HG02970 (cell line): ENCODE measurements around the gene EVL.
"Not testable (repeated sequence)": the region's sequence is repeated elsewhere in the genome, so short reads cannot be mapped to it uniquely, and the experiment has no call there.

ENCODE experiments used
- ATAC-seq: cut with Tn5 transposase; IDR thresholded peaks from one replicate; pipeline ENCODE4 v1.9.1; 2021; ENCODE audit warnings: mild to moderate bottlenecking, moderate library complexity, moderate number of reproducible peaks; ENCODE audit not compliant: unreplicated experiment, low FRiP score

Gene EVL

DNA sequence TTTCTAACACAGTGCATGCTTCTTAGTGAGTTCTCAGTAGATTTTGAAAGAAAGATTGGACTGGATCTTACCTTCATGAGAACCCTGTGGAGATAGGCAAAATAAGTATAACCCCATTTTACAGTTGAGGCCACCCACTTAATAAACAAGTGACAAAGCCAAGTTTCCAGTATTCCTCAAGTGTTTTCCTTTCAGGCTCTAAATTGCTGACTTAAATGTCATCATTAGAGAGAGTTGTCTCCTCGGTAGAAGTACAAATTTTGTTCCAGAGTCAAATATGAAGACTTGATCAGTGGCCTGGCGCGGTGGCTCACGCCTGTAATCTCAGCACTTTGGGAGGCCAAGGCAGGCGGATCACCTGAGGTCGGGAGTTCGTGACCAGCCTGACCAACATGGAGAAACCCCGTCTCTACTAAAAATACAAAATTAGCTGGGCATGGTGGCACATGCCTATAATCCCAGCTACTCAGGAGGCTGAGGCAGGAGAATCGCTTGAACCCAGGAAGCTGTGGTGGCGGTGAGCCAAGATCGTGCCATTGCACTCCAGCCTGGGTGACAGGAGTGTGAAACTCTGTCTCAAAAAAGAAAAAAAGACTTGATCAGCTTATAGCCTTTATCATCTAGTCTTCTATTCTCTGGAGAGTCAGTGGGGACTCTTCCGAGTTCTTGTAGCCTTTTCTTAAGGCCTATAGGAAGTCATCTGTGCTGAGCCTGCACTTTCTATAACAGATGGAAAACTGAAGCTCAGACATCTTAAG lies 708 bp upstream of the EVL start:
- not testable (repeated sequence) for ATAC-seq

DNA sequence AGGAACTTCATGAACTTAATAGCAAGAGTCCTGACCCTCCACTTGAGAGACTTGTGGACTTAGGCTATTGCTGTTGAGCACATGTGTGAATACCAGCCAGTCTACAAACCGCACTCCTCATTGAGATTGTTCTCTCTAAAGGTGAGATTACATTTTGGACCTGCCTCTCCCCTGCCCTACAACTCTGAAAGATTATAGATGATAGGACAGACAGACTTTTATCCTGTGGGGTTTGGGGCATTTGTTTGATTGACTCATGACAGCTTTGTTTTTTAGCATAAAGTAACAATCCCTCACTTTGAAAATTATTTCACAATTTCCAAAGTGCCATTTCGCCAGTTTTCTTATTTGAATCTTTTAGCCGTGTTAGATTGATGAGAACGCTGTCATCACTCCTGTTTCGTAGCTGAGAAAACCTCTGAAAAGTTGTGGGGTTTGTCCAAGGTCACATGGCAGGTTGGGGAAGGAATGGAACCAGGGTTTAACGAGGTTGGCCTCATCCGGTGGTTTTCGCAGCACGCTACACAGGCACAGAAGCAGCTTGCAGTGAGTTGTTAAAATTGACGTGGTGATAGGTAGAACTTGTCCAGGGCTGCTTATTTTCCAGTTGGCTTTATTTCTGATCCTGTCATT lies 836 bp downstream of the EVL start:
- ATAC-seq = no peak

DNA sequence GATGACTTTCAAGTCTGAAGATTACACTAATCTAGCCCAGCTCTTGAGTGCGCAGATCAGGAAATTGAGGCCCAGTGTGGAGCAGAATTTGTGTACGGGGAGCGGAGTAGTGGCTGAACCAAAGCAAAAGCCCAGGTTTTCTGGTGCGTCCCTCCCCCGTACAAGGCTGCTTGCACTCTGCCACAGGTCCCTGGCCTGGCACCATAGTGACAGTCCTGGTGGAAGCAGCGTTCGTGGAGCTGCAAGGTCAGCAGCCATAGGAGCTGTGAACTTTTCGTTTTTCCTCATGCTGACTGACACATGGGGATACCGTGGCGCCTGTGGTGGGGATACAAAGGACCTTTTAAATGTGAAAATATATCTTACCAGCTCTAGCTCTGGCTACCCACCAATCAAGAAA lies 1.7 kb downstream of the EVL start:
- ATAC-seq = no peak

DNA sequence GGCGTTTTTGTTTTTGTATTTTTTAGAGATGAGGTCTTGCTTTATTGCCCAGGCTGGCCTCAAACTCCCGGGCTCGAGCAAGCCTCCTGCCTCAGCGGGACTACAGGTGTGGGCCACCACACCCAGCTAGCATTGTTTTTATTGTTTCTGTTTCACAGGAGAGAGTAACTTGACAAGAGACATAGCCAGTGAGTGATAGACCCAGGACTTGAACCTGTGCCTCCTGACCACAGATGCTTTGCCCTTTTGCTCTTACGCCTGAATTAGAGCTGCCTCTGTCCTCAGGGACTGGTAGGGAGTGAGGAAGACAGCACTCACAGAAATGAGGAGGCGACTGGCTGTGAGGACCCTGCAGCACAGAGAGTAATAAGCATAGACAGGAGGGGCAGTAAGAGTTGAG lies 2.3 kb downstream of the EVL start:
- ATAC-seq = no peak

DNA sequence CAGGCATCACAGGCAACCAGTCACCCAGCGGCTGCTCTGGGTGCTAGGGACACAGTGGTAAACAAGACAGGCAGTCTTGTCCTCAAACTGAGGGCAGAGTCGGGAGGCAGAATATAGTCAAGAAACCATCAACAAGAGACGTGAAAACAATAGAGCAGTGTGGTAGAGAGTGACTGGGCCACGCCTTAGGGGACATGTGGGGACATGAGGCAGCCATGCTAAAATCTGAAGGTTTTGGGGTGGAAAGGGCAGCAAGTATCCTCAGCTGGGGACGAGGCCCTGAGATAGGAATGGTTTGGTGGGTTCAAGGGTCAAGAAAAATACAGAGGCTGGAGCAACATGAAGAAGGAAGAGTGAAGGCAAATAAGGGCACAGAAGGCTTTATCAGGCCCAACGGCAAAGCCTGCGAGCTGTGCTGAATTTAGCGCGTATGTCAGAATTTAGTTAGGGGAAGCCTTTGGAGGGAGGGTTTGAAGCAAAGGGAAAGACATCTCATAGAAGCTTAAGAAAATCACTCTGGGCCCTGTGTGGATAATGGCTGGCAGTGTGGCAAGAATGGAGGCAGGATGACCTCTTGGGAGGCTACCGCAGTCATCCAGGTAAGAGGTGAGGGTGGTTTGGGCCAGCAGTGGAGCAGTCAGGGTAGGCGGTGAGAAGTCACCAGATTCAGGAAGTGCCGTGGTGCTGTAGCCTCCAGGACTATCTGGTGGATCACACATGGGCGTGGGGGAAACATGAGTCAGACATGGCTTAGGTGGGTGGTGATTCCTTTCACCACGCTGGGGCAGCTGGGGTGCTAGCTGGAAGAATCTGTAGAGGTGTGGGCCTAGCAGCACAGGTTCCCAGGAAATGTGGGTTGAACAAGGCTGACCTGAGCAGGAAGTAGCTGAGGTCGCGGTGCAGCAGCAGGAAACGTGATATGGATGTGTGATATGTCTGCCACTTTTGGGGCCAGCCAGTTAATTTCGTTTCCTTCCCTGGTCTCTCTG lies 3.0 kb downstream of the EVL start:
- no peak for ATAC-seq

DNA sequence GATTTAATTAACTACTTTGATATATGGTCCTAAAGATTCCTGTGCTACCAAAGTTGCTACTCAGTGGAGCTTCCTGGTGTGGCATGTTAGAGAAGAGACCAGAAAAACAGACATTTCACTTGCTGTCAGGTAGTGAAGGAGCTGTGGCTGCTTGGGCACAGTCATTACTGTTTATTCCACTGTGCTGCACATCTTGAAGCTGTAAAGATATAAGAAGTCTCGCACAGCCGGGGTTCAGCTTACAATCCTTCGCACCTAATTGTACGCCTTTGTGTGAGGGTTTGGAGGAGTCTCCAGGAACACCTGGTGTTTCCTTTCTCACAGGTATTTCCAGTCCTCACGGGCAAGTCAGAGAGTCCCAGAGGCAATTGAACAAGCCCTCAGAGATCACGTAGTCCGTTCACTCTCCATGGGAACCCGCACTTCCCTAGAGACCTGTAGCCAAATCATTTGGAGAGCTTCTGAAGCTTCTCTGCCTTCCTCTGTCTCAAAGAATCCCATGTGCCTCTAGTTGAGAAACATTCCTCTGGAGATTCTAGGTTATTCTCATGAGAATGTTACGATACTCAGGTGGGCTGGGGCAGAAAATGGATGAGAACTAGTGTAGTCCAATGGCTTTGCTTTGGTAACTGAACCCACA lies 4.1 kb downstream of the EVL start:
- no peak for ATAC-seq

DNA sequence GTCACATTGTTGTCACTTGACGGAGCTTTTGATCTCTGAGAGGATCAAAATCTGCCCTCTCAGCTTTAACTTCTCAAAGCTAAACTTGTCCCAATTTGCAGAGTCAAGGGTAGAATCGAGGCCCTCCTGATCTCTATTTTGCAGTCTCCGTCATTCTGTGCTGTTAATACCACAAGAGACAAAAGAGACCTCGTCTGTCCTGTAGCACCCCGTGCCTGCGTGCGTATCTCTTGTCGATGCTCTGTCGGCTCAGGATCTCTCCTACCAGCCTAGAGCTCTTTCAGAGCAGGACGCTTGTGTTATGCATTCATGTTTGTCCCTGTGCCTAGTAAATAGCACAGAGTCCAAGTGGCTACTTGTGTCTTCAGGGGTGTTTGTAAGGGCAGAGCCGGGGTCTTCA lies 5.1 kb downstream of the EVL start:
- no peak for ATAC-seq

DNA sequence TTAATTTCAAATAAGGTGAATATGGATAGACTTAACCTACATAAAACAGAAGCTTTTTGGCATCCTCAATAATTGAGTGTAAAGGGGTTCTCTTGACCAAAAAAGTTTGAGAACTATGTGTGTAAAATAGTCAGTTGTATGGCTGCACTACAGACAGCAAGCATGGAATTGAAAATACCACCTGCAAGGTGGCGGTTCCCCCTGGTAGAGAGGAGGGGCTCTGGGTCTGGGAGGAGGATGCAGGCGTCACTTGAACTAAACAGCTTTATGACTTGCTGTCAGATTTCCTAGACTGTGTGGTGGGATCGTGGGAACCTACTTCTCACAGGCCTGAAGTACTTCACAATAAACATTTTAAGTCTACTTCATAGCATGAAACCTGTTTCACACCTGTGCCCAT lies 6.3 kb downstream of the EVL start:
- no peak for ATAC-seq

DNA sequence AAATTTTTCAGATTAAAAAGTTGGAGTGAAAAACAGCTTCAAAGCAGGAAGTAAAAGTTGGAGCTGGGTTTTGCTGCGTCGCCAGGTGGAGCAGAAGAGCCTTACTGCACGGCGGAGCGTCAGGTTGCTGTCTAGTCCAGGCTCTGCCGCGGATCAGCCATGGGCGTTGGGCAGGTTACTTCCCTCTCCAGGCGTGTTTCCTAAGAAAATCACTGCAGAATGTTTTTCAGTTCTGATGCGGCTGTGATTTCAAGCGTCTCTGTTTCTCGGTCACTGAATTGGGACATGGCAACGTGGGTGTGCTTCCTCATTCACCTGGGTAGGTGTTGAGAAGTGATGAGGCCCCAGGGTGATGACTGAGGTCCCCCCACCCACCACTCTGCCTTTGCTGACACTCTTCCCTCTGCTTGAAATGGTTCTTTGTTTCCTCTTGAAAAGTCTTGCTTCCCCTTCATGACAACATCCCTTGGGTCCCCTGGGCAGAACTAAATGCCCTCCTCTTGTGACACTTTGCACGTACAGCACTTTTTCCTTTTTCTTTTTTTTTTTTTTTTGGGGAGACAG lies 7.6 kb downstream of the EVL start:
- ATAC-seq = no peak

DNA sequence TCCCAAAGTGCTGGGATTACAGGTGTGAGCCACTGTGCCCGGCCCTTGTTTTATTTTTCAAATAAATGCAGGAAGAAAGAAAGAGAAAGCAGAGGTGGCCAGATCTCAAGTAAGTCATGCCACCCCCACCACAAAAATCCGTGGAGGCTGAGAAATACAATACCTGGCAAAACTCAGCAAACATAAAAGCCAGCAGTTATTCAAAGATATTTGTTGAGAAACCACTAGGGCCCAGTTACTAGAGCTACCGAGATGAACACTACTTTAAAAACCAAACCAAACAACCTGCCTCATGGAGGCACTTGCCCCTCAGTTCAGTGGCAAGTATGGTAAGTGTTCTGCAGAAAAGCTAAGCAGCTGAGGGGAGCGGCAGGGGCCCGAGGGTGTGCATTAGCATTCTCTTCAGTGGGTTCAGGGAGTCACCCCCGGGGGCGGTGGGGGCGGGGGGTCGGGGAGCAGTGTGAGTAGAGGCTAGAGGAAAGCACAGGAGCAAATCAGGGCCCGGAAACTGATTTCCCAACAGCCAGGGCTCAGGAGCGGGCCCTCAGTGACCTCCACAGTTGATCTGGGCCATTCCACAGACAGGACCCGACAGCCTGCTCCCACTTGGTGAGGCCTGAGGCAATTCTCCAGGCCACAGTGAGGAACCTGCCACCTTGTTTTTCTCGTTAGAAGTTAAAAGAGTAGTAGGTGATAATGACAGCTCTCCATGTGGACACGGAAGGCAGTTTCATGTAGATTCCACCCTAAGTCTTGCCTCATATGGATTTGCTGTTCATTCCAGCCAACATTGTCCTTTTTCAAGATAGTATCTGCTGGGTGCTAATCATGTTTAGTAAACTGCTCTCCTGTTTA lies 8.6 kb downstream of the EVL start:
- no peak for ATAC-seq

DNA sequence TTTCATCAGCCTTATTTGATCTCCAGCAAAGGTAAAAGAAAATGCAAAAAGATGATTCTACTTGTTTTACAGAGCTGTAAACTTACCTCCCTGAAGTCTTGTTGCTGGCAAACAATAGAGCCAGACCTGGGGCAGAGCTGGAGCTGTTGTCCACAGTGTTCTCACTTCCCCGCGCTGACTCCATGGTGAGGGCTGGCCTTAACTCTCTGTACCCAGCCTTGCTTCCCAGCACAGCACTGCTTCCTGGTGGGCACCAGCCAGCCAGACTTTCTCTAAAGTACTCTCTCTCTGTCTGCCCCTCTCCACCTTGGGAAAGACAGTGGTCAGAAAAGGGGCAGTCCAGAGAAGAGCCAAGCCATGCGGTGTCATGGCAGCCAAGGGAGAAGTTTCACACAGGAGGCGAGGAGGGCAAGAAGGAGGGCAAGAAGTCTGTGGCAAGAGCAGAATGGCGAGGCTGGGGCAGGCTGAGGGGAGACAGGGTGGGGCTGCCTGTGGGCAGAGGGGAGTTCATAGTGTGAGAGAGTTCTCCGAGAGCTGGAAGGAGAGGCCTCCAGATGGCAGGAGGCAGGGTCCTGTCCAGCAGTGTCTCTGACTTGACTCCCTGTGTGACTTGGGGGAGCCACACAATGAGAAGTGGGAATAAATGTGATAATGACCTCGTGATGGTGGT lies 9.3 kb downstream of the EVL start:
- no peak for ATAC-seq

DNA sequence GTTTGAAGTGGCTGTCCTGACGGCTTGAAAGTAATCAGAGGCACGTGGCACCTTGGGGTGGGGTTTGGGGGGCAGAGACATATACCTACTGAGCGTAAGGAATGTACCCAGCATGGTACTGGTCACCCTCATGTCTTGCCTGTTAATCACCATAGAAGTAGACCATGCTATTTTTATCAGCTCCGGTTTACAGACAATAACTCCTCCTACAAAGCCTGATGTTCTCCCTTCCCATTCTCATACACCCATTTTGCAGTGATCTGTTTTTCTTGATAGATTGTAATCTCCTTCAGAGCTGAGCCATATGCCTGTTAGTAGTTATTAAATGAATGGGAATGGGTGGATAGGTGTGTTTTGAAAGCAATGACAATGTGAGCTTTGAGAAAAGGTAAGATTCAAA lies 10.5 kb downstream of the EVL start:
- ATAC-seq = no peak

DNA sequence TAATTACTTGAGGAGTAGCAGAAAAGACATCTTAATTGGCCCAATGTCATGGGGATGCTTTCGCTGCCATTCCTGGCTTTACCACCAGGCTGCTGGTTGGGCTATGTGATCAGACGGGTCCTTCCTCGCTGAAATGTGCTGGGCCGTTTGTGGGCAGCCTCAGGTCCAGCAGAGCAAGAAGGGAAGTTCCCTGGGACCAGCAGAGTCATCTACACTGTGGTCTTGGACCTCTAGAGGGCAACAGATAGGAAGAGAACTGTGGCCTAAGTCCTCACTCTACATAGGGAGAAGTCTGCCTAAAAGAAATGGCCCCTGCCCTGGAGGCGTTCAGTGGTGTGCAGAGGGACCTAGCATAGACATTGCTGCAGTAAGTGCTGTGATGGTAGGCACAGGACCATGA lies 10.9 kb downstream of the EVL start:
- ATAC-seq = no peak

DNA sequence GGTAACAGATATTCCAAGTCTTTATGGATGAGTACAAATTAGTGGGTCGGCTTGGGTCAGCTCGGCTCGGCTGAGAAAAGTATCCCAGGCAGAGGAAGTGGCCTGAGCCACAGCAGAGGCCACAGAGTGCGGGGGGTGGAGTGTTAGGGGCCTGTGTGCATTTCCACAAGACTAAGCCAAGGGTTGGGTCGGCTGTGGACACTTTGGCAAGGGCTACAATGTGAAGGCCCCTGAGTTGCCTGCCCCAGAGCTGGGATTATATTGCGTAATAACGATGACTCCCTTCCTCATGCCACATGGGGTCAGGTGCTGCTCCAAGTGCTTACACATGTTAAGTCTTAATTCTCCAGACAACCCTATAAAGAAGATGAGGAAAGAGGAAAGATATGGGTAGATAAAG lies 11.4 kb downstream of the EVL start:
- no peak for ATAC-seq

DNA sequence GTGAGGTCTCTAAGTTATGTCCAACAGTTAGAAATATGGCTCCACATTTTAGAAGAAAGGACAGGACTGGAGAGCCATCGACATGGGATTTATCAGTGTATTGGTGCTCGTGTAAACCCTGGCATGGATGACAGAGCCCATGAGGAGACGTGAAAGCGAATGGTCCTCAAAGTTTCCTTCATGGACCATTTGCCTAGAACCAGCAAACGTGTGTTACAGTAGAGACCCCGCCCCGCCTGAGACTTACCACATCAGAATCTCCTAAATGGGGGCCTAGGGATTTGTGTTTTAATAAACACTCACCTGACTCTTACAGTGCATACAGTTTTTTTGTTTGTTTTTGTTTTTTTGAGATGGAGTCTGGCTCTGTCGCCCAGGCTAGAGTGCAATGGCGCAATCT lies 12.2 kb downstream of the EVL start:
- no peak for ATAC-seq

DNA sequence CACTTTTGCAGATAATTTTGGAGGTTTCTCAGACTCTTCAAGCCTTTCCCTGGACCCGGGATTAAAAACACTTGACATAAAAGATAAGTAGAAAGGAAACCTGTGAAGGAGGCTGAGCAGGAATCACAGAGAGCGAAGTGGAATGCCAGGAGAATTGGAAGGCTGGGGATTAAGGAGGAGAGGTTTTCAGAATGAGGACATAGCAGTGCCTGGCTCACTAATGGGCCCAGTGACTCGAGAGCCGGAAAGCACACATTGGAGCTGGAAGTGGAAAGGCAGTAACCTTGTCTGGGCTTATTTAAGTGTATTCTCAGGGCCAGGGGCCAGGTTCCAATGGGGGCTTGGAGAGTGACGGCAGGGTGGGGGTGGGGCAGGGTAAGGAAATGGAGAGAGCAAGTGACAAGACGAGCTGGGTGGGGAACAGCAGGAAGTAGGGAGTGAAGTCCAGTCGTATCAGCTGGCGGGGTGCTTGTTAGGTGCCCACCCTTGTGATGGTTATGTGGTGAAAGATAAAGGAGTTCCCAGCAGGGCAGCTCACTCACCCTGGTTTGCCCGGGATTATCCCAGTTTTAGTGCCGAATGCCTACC lies 13.1 kb downstream of the EVL start:
- ATAC-seq = no peak

DNA sequence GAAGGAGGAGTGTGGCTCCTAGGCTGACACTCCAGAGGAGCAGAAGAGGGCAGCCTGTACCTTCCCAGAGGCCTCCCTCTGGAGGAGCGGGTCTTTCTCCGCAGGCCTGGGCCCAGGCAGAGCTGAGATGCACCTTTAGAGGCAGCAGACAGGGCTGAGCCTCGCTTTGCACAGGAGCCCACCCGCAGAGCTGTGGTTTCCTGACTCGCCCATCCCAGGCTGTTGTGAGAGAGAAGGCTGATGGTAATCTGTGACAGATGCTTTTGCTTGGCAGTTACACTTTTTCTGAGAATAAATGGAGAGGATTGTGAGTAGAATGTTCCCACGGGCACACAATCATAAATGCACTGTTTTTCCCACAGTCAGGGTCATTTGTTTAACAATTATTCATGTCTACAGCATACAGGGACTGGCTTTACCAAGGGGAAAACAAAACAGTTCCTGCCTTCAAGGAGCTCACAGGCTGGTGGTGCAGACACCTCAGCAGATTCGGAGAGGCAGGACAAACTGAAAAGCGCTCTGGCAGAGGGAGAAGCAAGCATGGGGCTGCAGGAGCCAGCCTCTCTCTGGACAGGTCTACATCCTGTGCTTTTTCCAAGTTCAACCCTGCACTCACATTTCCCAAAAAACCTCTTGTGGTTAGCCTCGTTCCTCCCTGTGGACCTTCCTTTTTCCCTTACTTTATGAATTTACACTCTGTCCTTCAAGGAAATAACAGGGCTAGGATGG lies 13.9 kb downstream of the EVL start:
- ATAC-seq = peak; percentile 53

DNA sequence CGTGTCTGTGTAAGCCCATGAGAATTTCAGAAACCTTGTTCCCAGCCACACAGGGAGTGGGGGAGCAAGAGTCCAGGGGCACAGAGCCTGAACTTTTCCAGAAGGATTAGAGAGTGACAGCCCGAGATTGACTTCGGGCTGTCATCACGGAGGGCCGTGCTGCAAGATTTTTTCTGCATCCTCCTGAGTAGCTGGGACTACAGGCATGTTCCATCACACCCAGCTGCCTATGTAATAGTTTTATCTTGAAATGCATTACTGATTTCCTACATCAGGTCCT lies 14.4 kb downstream of the EVL start:
- ATAC-seq = no peak
